Endothelial cell of umbilical vein (primary cell): ENCODE measurements around the gene HOXC12. TPM values are rescaled to one million over a fixed set of nuclear protein-coding genes. Genes with fewer than 3 reads are reported as not detected.

Experiments used
- Bru-seq: library from RNA; stranded (reverse); fragments of 400-500 nt; gene quantifications from one replicate; lab custom pipeline; 2021; lab: Mats Ljungman, UMichigan
- BruChase-seq, 2 experiments: library from RNA; stranded (reverse); fragments of 400-500 nt; gene quantifications; one replicate each; lab custom pipeline; 2021; lab: Mats Ljungman, UMichigan
- BruUV-seq: library from RNA; stranded (reverse); fragments of 400-500 nt; replicated peaks from 2 replicates; lab custom pipeline; 2021; lab: Mats Ljungman, UMichigan
- CTCF ChIA-PET: fragments of 300-600, 350-600 bp; sonication (Branson Sonifier 250); formaldehyde crosslinking; loops from one replicate; lab custom pipeline; 2021; ENCODE audit warnings: antibody characterized with exemption, inconsistent platforms; lab: Charles Lee
- POLR2A ChIA-PET: fragments of 300-600, 350-600 bp; sonication (Branson Sonifier 250); formaldehyde crosslinking; loops from one replicate; lab custom pipeline; 2021; ENCODE audit warnings: antibody characterized with exemption, inconsistent platforms; lab: Charles Lee
- DNase-seq: peaks from one replicate; pipeline ENCODE4 v3.0.0-alpha.2; 2011; ENCODE audit warnings: low read depth, low spot score
- FAIRE-seq: peaks from 2 replicates; lab custom pipeline; 2011; peaks lifted over from hg19 to GRCh38; lab: Jason Lieb, UNC
- H2AFZ ChIP-seq: 2 replicates; pipeline ENCODE4 v1.6.0; 2012; ENCODE audit warnings: low read depth, low read length, control low read depth, inconsistent platforms
- H3K27ac ChIP-seq: 2 replicates; pipeline ENCODE4 v1.5.1; 2011; ENCODE audit warnings: low read depth, mild to moderate bottlenecking, control low read depth, low read length, moderate library complexity; ENCODE audit not compliant: insufficient read depth
- H3K27me3 ChIP-seq, 2 experiments: 2 replicates each; pipeline versions ENCODE4 v1.6.0 to v1.6.1; 2011; ENCODE audit warnings: low read length in 2 of 2, mixed read lengths in 1 of 2; ENCODE audit not compliant: control insufficient read depth in 2 of 2, insufficient read depth in 2 of 2
- H3K36me3 ChIP-seq, 2 experiments: 2 replicates in 1 of 2; 3 replicates in 1 of 2; pipeline ENCODE4 v1.5.1; 2011; ENCODE audit warnings: low read length in 2 of 2, mild to moderate bottlenecking in 1 of 2, moderate library complexity in 1 of 2; ENCODE audit not compliant: control insufficient read depth in 2 of 2, insufficient read depth in 2 of 2; ENCODE audit errors: extremely low read depth in 1 of 2
- H3K4me1 ChIP-seq: 3 replicates; pipeline ENCODE4 v1.5.1; 2011; ENCODE audit warnings: mild to moderate bottlenecking, low read length; ENCODE audit not compliant: control insufficient read depth, insufficient read depth; ENCODE audit errors: extremely low read depth
- H3K4me2 ChIP-seq: 2 replicates; pipeline ENCODE4 v1.6.1; 2011; ENCODE audit warnings: low read length, control low read depth, mixed read lengths; ENCODE audit not compliant: insufficient read depth
- H3K4me3 ChIP-seq, 3 experiments: fragments of 200-600 bp in 1 of 3; sonication (generic), shearing (Covaris generic) in 1 of 3; replicated peaks in 1 of 3; 2 replicates each; pipeline ENCODE4 v1.5.1; 2011 to 2016; ENCODE audit warnings: control low read depth in 3 of 3, low read length in 3 of 3, mild to moderate bottlenecking in 2 of 3, inconsistent platforms in 1 of 3, low read depth in 1 of 3, moderate library complexity in 1 of 3; ENCODE audit not compliant: insufficient read depth in 1 of 3
- H3K79me2 ChIP-seq: 2 replicates; pipeline ENCODE4 v1.6.0; 2012; ENCODE audit warnings: low read length, inconsistent platforms; ENCODE audit not compliant: control insufficient read depth, insufficient read depth
- H3K9ac ChIP-seq: replicated peaks from 2 replicates; pipeline ENCODE3; 2011; ENCODE audit warnings: low read length, control low read depth; ENCODE audit not compliant: insufficient read depth; ENCODE audit errors: extremely low read depth
- H3K9me1 ChIP-seq: replicated peaks from 3 replicates; pipeline ENCODE4 v1.6.0; 2011; ENCODE audit warnings: mild to moderate bottlenecking, low read length; ENCODE audit not compliant: control insufficient read depth, insufficient read depth; ENCODE audit errors: extremely low read depth
- H3K9me3 ChIP-seq: replicated peaks from 2 replicates; pipeline ENCODE4 v1.5.1; 2012; ENCODE audit warnings: low read length, inconsistent platforms; ENCODE audit not compliant: control insufficient read depth, insufficient read depth
- H4K20me1 ChIP-seq: replicated peaks from 2 replicates; pipeline ENCODE3; 2011; ENCODE audit warnings: mild to moderate bottlenecking, low read length; ENCODE audit not compliant: control insufficient read depth, insufficient read depth; ENCODE audit errors: extremely low read depth
- CTCF ChIP-seq, 2 donors: IDR thresholded peaks; 1 replicate in 1 of 2; 2 replicates in 1 of 2; pipeline ENCODE4 v1.5.1; 2011; ENCODE audit warnings: low read length in 2 of 2, mild to moderate bottlenecking in 2 of 2, moderate library complexity in 2 of 2, control low read depth in 1 of 2, inconsistent platforms in 1 of 2, low read depth in 1 of 2; ENCODE audit not compliant: insufficient read depth in 1 of 2; ENCODE audit errors: extremely low read depth in 1 of 2
- EZH2 ChIP-seq: IDR thresholded peaks from 2 replicates; pipeline ENCODE4 v1.6.1; 2012; ENCODE audit warnings: borderline replicate concordance, low read depth, mild to moderate bottlenecking, moderate library complexity, low read length, inconsistent platforms; ENCODE audit not compliant: severe bottlenecking
- FOS ChIP-seq: IDR thresholded peaks from 2 replicates; pipeline ENCODE4 v1.6.1; 2011; ENCODE audit warnings: mild to moderate bottlenecking, low read length, moderate library complexity, borderline replicate concordance; ENCODE audit not compliant: insufficient read depth
- GATA2 ChIP-seq: IDR thresholded peaks from 2 replicates; pipeline ENCODE4 v1.7.0; 2011; ENCODE audit warnings: low read depth, mild to moderate bottlenecking, moderate library complexity, mixed read lengths, low read length; ENCODE audit not compliant: insufficient read length, insufficient read depth
- JUN ChIP-seq: IDR thresholded peaks from 2 replicates; pipeline ENCODE4 v1.6.1; 2011; ENCODE audit warnings: borderline replicate concordance, low read depth; ENCODE audit not compliant: insufficient read length, insufficient read depth
- MAX ChIP-seq: IDR thresholded peaks from 2 replicates; pipeline ENCODE4 v1.6.1; 2011; ENCODE audit not compliant: insufficient read depth, insufficient read length
- MYC ChIP-seq: IDR thresholded peaks from one replicate; pipeline ENCODE4 v1.6.1; 2011; ENCODE audit warnings: mild to moderate bottlenecking, low read depth, low read length
- POLR2A ChIP-seq: IDR thresholded peaks from 2 replicates; pipeline ENCODE4 v1.6.1; 2012; ENCODE audit warnings: low read depth, mild to moderate bottlenecking, control low read depth, low read length
- POLR2AphosphoS5 ChIP-seq: IDR thresholded peaks from 2 replicates; pipeline ENCODE4 v1.6.1; 2012; ENCODE audit warnings: low read depth, mild to moderate bottlenecking, control low read depth, low read length, moderate library complexity; ENCODE audit not compliant: insufficient read depth
- dilution Hi-C: fragments of 300-500 bp; cut with MboI; formaldehyde crosslinking; loops from one replicate; pipeline ENCODE4 v1.15.0; 2019; ENCODE audit warnings: low sequenced_read_pairs; ENCODE audit not compliant: extremely low pct_ligation_motif_present
- intact Hi-C: fragments of 100-400 bp; cut with micrococcal nuclease; formaldehyde crosslinking; loops from one replicate; pipeline ENCODE4 v1.10.0; 2022
- long read RNA-seq: library from polyadenylated mRNA; stranded (forward); transcript quantifications from one replicate; pipeline ENCODE4 v2.0.0, GENCODE V29; 2021
- polyA minus RNA-seq, 3 experiments: library from RNA; depleted of rRNA, polyadenylated mRNA; stranded (reverse); fragments of >200 nt; gene quantifications; 1 replicate in 1 of 3; 2 replicates in 2 of 3; pipeline ENCODE4 v1.2.3, GENCODE V29; 2011
- polyA plus RNA-seq, 4 experiments: library from polyadenylated mRNA; depleted of rRNA in 3 of 4; stranded (reverse) in 3 of 4; unstranded in 1 of 4; fragments of >200 nt; gene quantifications; 2 replicates each; pipeline versions ENCODE4 v1.2.1 to v1.2.3, GENCODE V29; 2011 to 2012; ENCODE audit warnings: missing spikeins in 1 of 4
- total RNA-seq: library from RNA; stranded (reverse); gene quantifications from 2 replicates; pipeline ENCODE4 v1.2.3, GENCODE V29; 2021

The HOXC12 gene
- total RNA-seq, result not detected in 2 replicates
- not detected in 2 replicates for polyA plus RNA-seq
- polyA plus RNA-seq (2011; cell fraction: cytosol; rRNA removed), result not detected in 2 replicates
- polyA plus RNA-seq (2011; cell fraction: nucleus; rRNA removed), result not detected in 2 replicates
- not detected in 2 replicates for polyA plus RNA-seq (2012)
- not detected in 2 replicates for polyA minus RNA-seq
- not detected for polyA minus RNA-seq (2011; cell fraction: cytosol; rRNA and poly(A)+ RNA removed)
- not detected in 2 replicates for polyA minus RNA-seq (2011; cell fraction: nucleus; rRNA and poly(A)+ RNA removed)
- not detected for Bru-seq, nascent RNA
- not detected for BruChase-seq, experiment 1, labeled RNA remaining after a 6-hour chase
- BruChase-seq, experiment 2, labeled RNA remaining after a 2-hour chase, result not detected
- long read RNA-seq, result 0 reads

GRCh38 chr12:53954694-53955035 lies at the start of gene HOXC12:
TSS of gene HOXC12 (plus strand) at chr12:53954903. CDS start at chr12:53954930, 27 bp downstream.
- TF ChIP-seq POLR2A (no peak), CTCF (IDR thresholded peaks at IDR 0.05; ENCODE audit: extremely low read depth in 1 of 2, insufficient read depth in 1 of 2, low read depth in 1 of 2, low read length in 2 of 2) (no peak), FOS (no peak), EZH2 (no peak), MYC (no peak), GATA2 (no peak), POLR2AphosphoS5 (no peak), MAX (no peak), JUN (no peak)
- Histone ChIP-seq H3K9me1 (no peaks in the 10 kb centered on the region), H3K36me3 (no peaks in the 10 kb centered on the region), H3K4me1 (no peaks in the 10 kb centered on the region), H4K20me1 (no peaks in the 10 kb centered on the region), H3K27ac (no peak within 1 kb of the TSS), H3K27me3 (peaks cover 91 to 98% of the 10 kb centered on the region in 2 experiments), H3K4me2 (no peak within 1 kb of the TSS), H3K9ac (no peak within 1 kb of the TSS), H3K4me3 (no peak within 1 kb of the TSS), H3K79me2 (no peaks in the 10 kb centered on the region), H3K9me3 (no peaks in the 10 kb centered on the region), H2AFZ (no peak within 1 kb of the TSS)
- dilution Hi-C loops (no loop called here), intact Hi-C loops (no loop called here)
- POLR2A ChIA-PET, result no interaction called here
- CTCF ChIA-PET, result no interaction called here
- no TSS peak for BruUV-seq
- DNase-seq (no peak), FAIRE-seq (no peak)
